GM23338 (cell line): ENCODE data around the gene CEBPE. TPM values are rescaled to one million over a fixed set of nuclear protein-coding genes. Genes with fewer than 3 reads are reported as not detected.

Experiments
- ATAC-seq: fragments of 200-7000 bp; cut with Tn5 transposase; 3 replicates; pipeline ENCODE4 v1.9.1; 2020
- DNase-seq: peaks from one replicate; pipeline ENCODE4 v3.0.0-alpha.2; 2015; ENCODE audit warnings: low spot score
- H2AFZ ChIP-seq: fragments of 200-600 bp; sonication (generic); 2 replicates; pipeline ENCODE4 v1.8.0; 2016; ENCODE audit warnings: antibody characterized with exemption, mild to moderate bottlenecking, moderate library complexity
- H3F3A ChIP-seq: fragments of 200-600 bp; sonication (generic); replicated peaks from 2 replicates; pipeline ENCODE4 v1.8.0; 2017; ENCODE audit warnings: antibody characterized with exemption, mixed run types, low read depth
- H3K27ac ChIP-seq: fragments of 200-600 bp; sonication (generic); 2 replicates; pipeline ENCODE4 v1.6.1; 2016; ENCODE audit warnings: low read depth
- H3K27me3 ChIP-seq: fragments of 200-600 bp; sonication (generic); 2 replicates; pipeline ENCODE4 v1.8.0; 2016; ENCODE audit warnings: mild to moderate bottlenecking, mixed run types, moderate library complexity; ENCODE audit not compliant: insufficient read depth
- H3K36me3 ChIP-seq: fragments of 200-600 bp; sonication (generic); 2 replicates; pipeline ENCODE4 v1.8.0; 2016; ENCODE audit warnings: mild to moderate bottlenecking; ENCODE audit not compliant: insufficient read depth
- H3K4me1 ChIP-seq: fragments of 200-600 bp; sonication (generic); 2 replicates; pipeline ENCODE4 v1.8.0; 2016; ENCODE audit warnings: mild to moderate bottlenecking, moderate library complexity; ENCODE audit not compliant: insufficient read depth
- H3K4me2 ChIP-seq: fragments of 200-600 bp; sonication (generic); 2 replicates; pipeline ENCODE4 v1.7.1; 2017; ENCODE audit warnings: mixed run types
- H3K4me3 ChIP-seq: fragments of 200-600 bp; sonication (generic); 2 replicates; pipeline ENCODE4 v1.6.1; 2016; ENCODE audit warnings: mixed run types
- H3K79me2 ChIP-seq: fragments of 200-600 bp; sonication (generic); replicated peaks from 2 replicates; pipeline ENCODE4 v1.8.0; 2017; ENCODE audit warnings: mild to moderate bottlenecking; ENCODE audit not compliant: insufficient read depth
- H3K9me2 ChIP-seq: fragments of 200-600 bp; sonication (generic); 2 replicates; pipeline ENCODE4 v1.8.0; 2017; ENCODE audit not compliant: insufficient read depth
- H4K20me1 ChIP-seq: fragments of 200-600 bp; sonication (generic); replicated peaks from 2 replicates; pipeline ENCODE4 v1.8.0; 2017; ENCODE audit warnings: mild to moderate bottlenecking; ENCODE audit not compliant: insufficient read depth
- H3K27ac Mint-ChIP-seq: 2 replicates; pipeline ENCODE4 v1.8.0; 2020; ENCODE audit warnings: inconsistent platforms, mild to moderate bottlenecking, moderate library complexity, mixed read lengths
- H3K27me3 Mint-ChIP-seq: 3 replicates; pipeline ENCODE4 v1.8.0; 2022; ENCODE audit warnings: low read depth, mild to moderate bottlenecking, moderate library complexity, mixed read lengths, inconsistent platforms; ENCODE audit not compliant: insufficient read depth, poor library complexity
- H3K36me3 Mint-ChIP-seq: 3 replicates; pipeline ENCODE4 v1.8.0; 2021; ENCODE audit warnings: low read depth, mild to moderate bottlenecking, inconsistent platforms, moderate library complexity, mixed read lengths
- H3K4me1 Mint-ChIP-seq: 3 replicates; pipeline ENCODE4 v1.8.0; 2020; ENCODE audit warnings: mild to moderate bottlenecking, inconsistent platforms, mixed read lengths
- H3K4me3 Mint-ChIP-seq: 3 replicates; pipeline ENCODE4 v1.8.0; 2021; ENCODE audit warnings: moderate library complexity, mild to moderate bottlenecking, inconsistent platforms, mixed read lengths
- H3K9me3 Mint-ChIP-seq: 3 replicates; pipeline ENCODE4 v1.8.0; 2020; ENCODE audit warnings: moderate library complexity, mild to moderate bottlenecking, inconsistent platforms, mixed read lengths
- CREB1 ChIP-seq: fragments of 250-450 bp; sonication (Bioruptor Pico); IDR thresholded peaks from 2 replicates; pipeline ENCODE4 v1.5.0; 2020; ENCODE audit warnings: low read depth, mild to moderate bottlenecking, moderate library complexity
- ETS1 ChIP-seq: IDR thresholded peaks from 2 replicates; pipeline ENCODE4 v1.6.1; 2016; ENCODE audit warnings: antibody characterized with exemption
- EZH2 ChIP-seq: fragments of 200-600 bp; sonication (generic); IDR thresholded peaks from one replicate; pipeline ENCODE4 v1.8.0; 2017; ENCODE audit warnings: antibody characterized with exemption, mild to moderate bottlenecking, low read depth; ENCODE audit not compliant: unreplicated experiment
- EZH2phosphoT487 ChIP-seq: fragments of 200-600 bp; sonication (generic); IDR thresholded peaks from one replicate; pipeline ENCODE4 v1.8.1; 2018; ENCODE audit warnings: antibody characterized with exemption; ENCODE audit not compliant: unreplicated experiment
- JUNB ChIP-seq: IDR thresholded peaks from one replicate; pipeline ENCODE4 v1.6.1; 2016; ENCODE audit warnings: antibody characterized with exemption; ENCODE audit not compliant: unreplicated experiment
- POLR2AphosphoS5 ChIP-seq: IDR thresholded peaks from 2 replicates; pipeline ENCODE4 v1.6.1; 2016; ENCODE audit warnings: antibody characterized with exemption, low read depth
- REST ChIP-seq: IDR thresholded peaks from one replicate; pipeline ENCODE4 v1.6.1; 2018; ENCODE audit warnings: antibody characterized with exemption; ENCODE audit not compliant: unreplicated experiment
- STAT1 ChIP-seq: IDR thresholded peaks from one replicate; pipeline ENCODE4 v1.6.1; 2016; ENCODE audit warnings: antibody characterized with exemption; ENCODE audit not compliant: unreplicated experiment
- ZNF114 ChIP-seq: fragments of 250-450 bp; sonication (Bioruptor Pico); IDR thresholded peaks from 2 replicates; pipeline ENCODE4 v1.5.0; 2020; ENCODE audit warnings: mild to moderate bottlenecking, moderate library complexity
- ZNF462 ChIP-seq: fragments of 250-450 bp; sonication (Bioruptor Pico); IDR thresholded peaks from 2 replicates; pipeline ENCODE4 v1.5.0; 2020; ENCODE audit warnings: mild to moderate bottlenecking, moderate library complexity
- polyA plus RNA-seq: library from polyadenylated mRNA; unstranded; fragments of >200 nt; fragmentation: Nextera tagmentation; extraction: Ambion mirVana; gene quantifications from 2 replicates; pipeline ENCODE4 v1.2.1, GENCODE V29; 2016
- total RNA-seq: library from RNA; depleted of rRNA; stranded (reverse); fragments of >200 nt; shearing (Covaris generic); gene quantifications from 2 replicates; pipeline ENCODE4 v1.2.3, GENCODE V29; 2014

Gene CEBPE
- total and polyA plus RNA-seq, 2 experiments from 2014 or later, result not detected

GRCh38 chr14:23164949-23165348 lies 45.9 kb upstream of the CEBPE start:
- Histone ChIP-seq H3K4me3 (no peak overlapping the region), H2AFZ (no peak overlapping the region), H4K20me1 (peaks cover 13% of the 10 kb centered on the region), H3K9me2 (no peaks in the 10 kb centered on the region), H3F3A (0 out of 2 replicates have a peak, but pooled peaks cover 6% of the 10 kb centered on the region), H3K4me1 (peaks cover 32% of the 10 kb centered on the region), H3K27me3 (no peaks in the 10 kb centered on the region), H3K79me2 (peaks cover 9% of the 10 kb centered on the region; the same call in 1 of the 2 replicates), H3K4me2 (no peak overlapping the region), H3K27ac (no peak overlapping the region), H3K36me3 (peaks cover 5% of the 10 kb centered on the region; the same call in 1 of the 2 replicates)
- ATAC-seq, result no peak
- peaks cover 13% of the 10 kb centered on the region for H3K27me3 Mint-ChIP-seq
- no peaks in the 10 kb centered on the region for H3K9me3 Mint-ChIP-seq
- no peak for DNase-seq
- H3K4me1 Mint-ChIP-seq, result peaks cover 32% of the 10 kb centered on the region
- H3K27ac Mint-ChIP-seq, result no peak overlapping the region
- peaks cover 64% of the 10 kb centered on the region for H3K36me3 Mint-ChIP-seq
- TF ChIP-seq STAT1 (no peak), REST (no peak), POLR2AphosphoS5 (no peak), EZH2phosphoT487 (no peak), EZH2 (no peak), ZNF462 (CRISPR knock-in tag) (no peak), CREB1 (CRISPR knock-in tag) (no peak), ZNF114 (CRISPR knock-in tag) (no peak), ETS1 (no peak), JUNB (no peak)
- H3K4me3 Mint-ChIP-seq, result no peak overlapping the region
